SJCRH30 (cell line): ENCODE results near the gene CNMD. TPM values are rescaled to one million over a fixed set of nuclear protein-coding genes. Genes with fewer than 3 reads are reported as not detected.

Experiments used
- DNase-seq, 2 experiments: peaks; one replicate each; pipeline ENCODE4 v3.0.0-alpha.2; 2015 to 2020
- H3K27ac ChIP-seq: fragments of 250-450 bp; sonication (Bioruptor Pico); 2 replicates; pipeline ENCODE4 v1.5.1; 2020; ENCODE audit warnings: mild to moderate bottlenecking, moderate library complexity
- H3K27me3 ChIP-seq: fragments of 250-450 bp; sonication (Bioruptor Pico); 2 replicates; pipeline ENCODE4 v1.5.1; 2020; ENCODE audit warnings: mild to moderate bottlenecking, moderate library complexity
- H3K36me3 ChIP-seq: fragments of 250-450 bp; sonication (Bioruptor Pico); 2 replicates; pipeline ENCODE4 v1.5.1; 2020; ENCODE audit warnings: mild to moderate bottlenecking, moderate library complexity
- H3K4me1 ChIP-seq: fragments of 250-450 bp; sonication (Bioruptor Pico); 2 replicates; pipeline ENCODE4 v1.5.1; 2020; ENCODE audit warnings: mild to moderate bottlenecking, moderate library complexity
- H3K4me3 ChIP-seq: fragments of 250-450 bp; sonication (Bioruptor Pico); 2 replicates; pipeline ENCODE4 v1.5.1; 2020; ENCODE audit warnings: mild to moderate bottlenecking, moderate library complexity
- H3K9me3 ChIP-seq: fragments of 250-450 bp; sonication (Bioruptor Pico); replicated peaks from 2 replicates; pipeline ENCODE4 v1.5.1; 2020; ENCODE audit warnings: mild to moderate bottlenecking, moderate library complexity
- total RNA-seq: library from RNA; depleted of rRNA; stranded (reverse); fragments of >200 nt; shearing (Covaris generic); gene quantifications from 2 replicates; pipeline ENCODE4 v1.2.3, GENCODE V29; 2014

The CNMD gene
- total RNA-seq, 1 experiment from 2014 or later, result not detected

DNA sequence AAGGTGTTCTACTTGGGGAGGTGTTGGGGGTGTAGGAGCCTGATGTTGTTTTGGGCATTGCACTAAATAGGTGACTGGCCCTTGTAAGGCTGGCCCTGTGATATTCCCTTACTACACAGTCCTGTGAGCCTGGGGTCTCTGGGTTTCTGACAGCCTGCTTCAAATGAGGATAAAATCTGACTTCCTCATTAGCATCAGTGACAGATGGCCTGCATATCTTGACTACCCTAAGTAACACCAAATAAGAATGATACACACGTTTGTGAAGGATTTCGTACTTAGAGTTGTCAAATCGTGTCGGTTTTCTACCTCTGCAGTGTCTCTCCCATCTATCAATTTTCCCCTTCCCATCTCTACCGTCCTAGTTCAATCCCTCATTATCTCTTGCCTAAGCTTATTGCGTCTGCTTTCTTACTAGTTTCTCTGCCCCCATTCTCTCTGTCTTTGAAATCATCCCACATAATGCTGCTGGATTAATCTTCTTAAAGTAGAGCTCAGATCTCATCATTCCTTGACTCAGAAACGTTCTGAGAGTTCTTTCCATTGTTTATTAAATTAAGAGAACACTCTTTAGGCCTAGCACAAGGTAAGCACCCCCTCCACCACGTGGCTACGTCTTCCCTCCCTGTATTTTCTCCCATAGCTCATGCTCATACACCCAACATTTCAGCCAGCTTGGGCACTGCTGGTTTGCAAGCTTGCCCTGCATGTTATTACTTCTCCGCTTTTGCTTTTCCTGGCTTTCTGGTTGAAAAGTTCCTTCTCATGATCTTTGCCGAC lies 26.2 kb upstream of the CNMD start:
- Histone ChIP-seq H3K36me3 (no peaks in the 10 kb centered on the region), H3K27me3 (no peaks in the 10 kb centered on the region), H3K27ac (no peak overlapping the region), H3K4me3 (no peak overlapping the region), H3K4me1 (no peaks in the 10 kb centered on the region), H3K9me3 (no peaks in the 10 kb centered on the region)
- DNase-seq, result no peak

DNA sequence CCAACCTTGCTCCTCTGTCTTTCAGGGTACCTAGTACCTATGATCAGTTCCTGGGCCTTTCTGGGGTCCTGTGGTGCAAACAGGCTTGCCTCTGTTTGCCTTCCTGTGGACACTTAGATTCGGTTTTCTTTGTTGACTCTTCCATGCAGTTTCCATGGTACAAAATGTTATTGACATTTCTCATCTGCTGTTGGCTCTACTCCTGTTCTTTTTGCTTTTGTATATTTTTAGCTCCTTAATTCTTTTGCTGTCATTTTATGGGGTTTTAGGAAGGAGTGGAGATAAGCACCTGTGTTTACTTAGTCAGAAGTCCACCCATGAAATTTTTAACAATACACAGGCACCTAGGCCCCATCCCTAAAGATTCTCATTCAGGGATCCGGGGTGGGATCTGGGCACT lies 20.5 kb upstream of the CNMD start:
- DNase-seq, result no peak

DNA sequence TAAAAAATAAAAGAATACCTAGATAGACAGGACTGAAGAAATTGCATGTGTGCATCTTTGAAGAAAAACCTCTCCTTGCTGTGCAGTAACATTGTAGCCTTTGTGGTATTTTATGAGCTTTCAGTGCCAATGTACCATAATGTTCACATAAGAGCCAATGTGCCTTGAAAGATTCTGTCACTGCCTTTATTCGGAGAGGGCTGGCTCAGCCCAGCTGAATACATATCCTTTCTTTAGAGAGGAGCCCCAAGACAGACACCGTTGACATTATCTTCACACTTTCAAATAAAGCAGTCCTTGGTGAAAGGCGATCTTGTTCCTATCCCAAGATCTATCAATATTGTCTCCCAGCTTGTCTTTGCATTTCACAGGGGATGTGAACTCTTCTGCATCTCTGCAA lies 18.5 kb upstream of the CNMD start:
- Histone ChIP-seq H3K27me3 (no peaks in the 10 kb centered on the region), H3K27ac (no peak overlapping the region), H3K9me3 (no peaks in the 10 kb centered on the region), H3K4me3 (no peak overlapping the region), H3K36me3 (no peaks in the 10 kb centered on the region), H3K4me1 (no peaks in the 10 kb centered on the region)
- no peak for DNase-seq

More for the DNA sequence above, 20.5 kb upstream of the CNMD start:
- H3K9me3 ChIP-seq, result no peaks in the 10 kb centered on the region
- H3K36me3 ChIP-seq, result no peaks in the 10 kb centered on the region
- H3K27ac ChIP-seq, result no peak overlapping the region
- no peaks in the 10 kb centered on the region for H3K4me1 ChIP-seq
- H3K4me3 ChIP-seq, result no peak overlapping the region
- no peaks in the 10 kb centered on the region for H3K27me3 ChIP-seq

DNA sequence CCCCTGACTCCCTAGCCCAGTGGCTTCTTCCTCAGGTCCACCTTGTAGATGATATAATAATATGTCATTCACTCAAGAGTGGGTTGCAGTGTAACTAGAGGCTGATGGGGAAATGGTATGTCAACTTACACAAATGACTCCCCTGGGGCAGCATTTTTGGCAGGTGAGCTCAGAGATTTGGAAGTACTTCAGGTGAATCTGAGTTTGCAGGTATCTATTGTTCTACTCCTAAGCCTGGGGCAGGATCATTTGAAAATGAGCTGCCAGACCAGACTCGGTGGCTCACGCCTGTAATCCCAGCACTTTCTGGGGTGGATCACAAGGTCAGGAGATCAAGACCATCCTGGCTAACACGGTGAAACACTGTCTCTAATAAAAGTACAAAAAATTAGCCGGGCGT lies 11.6 kb upstream of the CNMD start:
- H3K27me3 ChIP-seq, result no peaks in the 10 kb centered on the region
- DNase-seq, result no peak
- H3K27ac ChIP-seq, result no peak overlapping the region
- H3K9me3 ChIP-seq, result no peaks in the 10 kb centered on the region
- H3K4me3 ChIP-seq, result no peak overlapping the region
- H3K4me1 ChIP-seq, result peaks cover 12% of the 10 kb centered on the region; the same call in 1 of the 2 replicates
- H3K36me3 ChIP-seq, result no peaks in the 10 kb centered on the region

DNA sequence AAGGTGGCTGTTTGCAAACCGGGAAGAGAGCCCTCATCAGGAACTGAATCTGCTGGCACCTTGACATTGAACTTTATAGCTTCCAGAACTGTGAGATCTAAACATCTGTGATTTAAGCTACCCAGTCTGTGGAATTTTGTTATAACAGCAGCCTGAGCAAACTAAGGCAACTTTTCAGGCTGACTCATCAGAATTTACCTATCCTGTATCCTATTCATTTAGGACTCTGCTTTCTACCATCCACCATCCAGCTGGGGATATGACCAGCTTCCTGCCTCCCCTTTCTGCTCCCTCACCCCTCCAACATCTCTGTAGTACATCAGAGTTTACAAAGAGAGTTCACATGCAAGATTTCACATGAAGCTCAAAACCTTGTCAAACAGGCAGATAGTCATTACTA lies 11.1 kb upstream of the CNMD start:
- H3K27ac ChIP-seq, result no peak overlapping the region
- DNase-seq, result no peak
- no peaks in the 10 kb centered on the region for H3K27me3 ChIP-seq
- peaks cover 14% of the 10 kb centered on the region; the same call in 1 of the 2 replicates for H3K4me1 ChIP-seq
- no peaks in the 10 kb centered on the region for H3K36me3 ChIP-seq
- no peak overlapping the region for H3K4me3 ChIP-seq
- no peaks in the 10 kb centered on the region for H3K9me3 ChIP-seq

DNA sequence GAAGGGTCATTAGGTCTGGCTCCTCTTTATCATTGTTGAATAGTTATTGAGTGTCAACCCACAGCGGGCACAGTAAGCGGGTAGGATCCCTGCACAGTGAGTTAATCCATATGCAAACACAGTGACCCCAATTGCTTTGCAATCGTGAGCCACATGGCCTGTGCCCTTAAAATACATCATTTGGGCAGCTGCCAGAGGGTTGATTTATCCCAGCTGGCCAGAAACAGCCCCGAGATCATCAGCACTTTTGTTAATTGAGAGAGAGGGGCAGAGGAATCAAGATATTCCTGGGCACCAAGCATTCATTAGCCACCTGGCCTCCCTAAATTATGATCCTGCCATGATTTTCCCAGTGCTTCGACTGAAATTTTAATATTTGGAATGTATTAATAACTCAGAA lies 9.8 kb upstream of the CNMD start:
- Histone ChIP-seq H3K4me3 (no peak overlapping the region), H3K27ac (no peak overlapping the region), H3K9me3 (no peaks in the 10 kb centered on the region), H3K27me3 (no peaks in the 10 kb centered on the region), H3K4me1 (peaks cover 14% of the 10 kb centered on the region; the same call in 1 of the 2 replicates), H3K36me3 (no peaks in the 10 kb centered on the region)
- DNase-seq, result peak; percentile 29 to 47

DNA sequence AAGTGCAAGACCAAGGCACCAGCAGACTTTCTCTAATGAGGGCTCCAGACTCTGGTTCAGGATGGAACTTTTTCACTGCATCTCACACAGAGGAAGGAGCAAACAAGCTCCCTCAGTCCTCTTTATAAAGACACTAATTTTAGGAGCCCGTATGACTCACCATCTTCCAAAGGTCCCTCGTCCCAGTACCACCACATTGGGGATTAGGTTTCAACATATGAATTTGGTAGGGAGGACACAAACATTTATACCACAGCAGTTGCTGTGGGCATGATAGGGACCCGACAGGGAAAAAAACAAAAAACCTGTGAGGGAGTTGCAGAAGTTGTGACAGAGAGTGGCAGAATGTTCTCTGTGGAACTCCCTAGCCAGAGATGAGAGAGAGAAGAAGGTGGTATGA lies 6.5 kb upstream of the CNMD start:
- Histone ChIP-seq H3K4me1 (peaks cover 14% of the 10 kb centered on the region; the same call in 1 of the 2 replicates), H3K27me3 (no peaks in the 10 kb centered on the region), H3K27ac (no peak overlapping the region), H3K4me3 (no peak overlapping the region), H3K36me3 (no peaks in the 10 kb centered on the region), H3K9me3 (no peaks in the 10 kb centered on the region)
- DNase-seq, result peak in 1 of 2 experiments; percentile 44

DNA sequence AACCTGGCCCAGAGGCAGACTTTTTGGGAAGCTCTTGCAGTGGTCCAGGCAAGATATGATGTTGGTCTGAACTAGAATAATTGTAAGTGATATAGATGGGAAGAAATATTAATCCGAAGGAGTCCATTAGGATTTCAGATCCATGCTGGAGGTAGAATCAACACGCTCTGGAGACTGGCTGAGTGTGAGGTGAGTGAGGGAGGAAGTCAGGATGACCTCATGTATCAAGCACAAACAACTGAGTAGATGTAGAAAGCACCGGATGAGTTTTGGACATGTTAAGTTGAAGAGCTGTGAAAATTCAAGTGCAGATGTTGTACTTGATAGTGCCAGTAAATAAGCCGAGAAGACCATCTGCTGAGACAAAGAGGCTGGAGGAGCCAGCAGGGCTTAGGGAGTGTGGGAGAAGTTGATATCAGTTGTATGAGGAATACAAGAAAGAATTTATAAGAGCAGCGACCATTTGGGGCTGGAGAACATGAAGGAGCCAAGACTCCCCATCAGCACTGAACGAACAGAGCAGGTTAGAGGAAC lies 5.3 kb upstream of the CNMD start:
- no peak overlapping the region for H3K27ac ChIP-seq
- no peak for DNase-seq
- H3K4me1 ChIP-seq, result peaks cover 14% of the 10 kb centered on the region; the same call in 1 of the 2 replicates
- H3K9me3 ChIP-seq, result no peaks in the 10 kb centered on the region
- no peaks in the 10 kb centered on the region for H3K36me3 ChIP-seq
- no peak overlapping the region for H3K4me3 ChIP-seq
- no peaks in the 10 kb centered on the region for H3K27me3 ChIP-seq

DNA sequence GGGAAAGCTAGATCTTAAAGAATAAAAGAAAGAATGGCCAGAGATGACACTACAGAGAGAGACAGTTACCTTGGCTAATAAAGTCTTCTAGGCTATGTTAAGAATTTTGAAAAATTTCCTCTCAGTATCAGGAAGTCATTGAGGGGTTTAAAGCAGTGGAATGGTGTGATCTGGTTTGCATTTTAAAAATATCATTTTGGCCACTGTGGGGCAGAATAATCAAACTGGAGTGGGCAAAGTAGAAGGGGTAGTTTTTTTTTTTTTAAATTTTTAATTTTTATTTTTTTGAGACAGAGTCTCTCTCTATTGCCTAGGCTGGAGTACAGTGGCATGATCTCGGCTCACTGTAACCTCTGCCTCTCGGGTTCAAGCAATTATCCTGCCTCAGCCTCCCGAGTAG lies 4.4 kb upstream of the CNMD start:
- Histone ChIP-seq H3K4me3 (no peak overlapping the region), H3K9me3 (no peaks in the 10 kb centered on the region), H3K27ac (no peak overlapping the region), H3K4me1 (peaks cover 7% of the 10 kb centered on the region; the same call in 1 of the 2 replicates), H3K27me3 (no peaks in the 10 kb centered on the region), H3K36me3 (no peaks in the 10 kb centered on the region)
- no peak for DNase-seq

DNA sequence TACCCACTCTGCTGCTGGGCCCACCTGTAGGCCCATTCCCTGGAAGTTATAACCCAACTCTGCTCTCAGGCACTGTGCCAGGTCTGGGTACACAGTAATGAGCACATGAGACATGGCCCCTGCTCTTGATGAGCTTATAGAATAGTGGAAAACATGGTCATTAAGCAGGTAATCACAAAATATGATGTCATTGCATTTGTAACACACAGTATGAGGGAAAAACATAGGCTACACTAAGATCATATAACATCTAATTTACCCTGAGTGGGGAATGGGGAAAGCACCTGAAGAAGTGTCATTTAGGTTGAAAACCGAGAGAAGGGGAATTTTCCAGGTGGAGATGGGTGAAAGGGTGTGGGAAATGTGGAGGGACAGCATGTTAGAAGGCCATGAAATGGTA lies 3.9 kb upstream of the CNMD start:
- no peaks in the 10 kb centered on the region for H3K9me3 ChIP-seq
- H3K4me1 ChIP-seq, result peaks cover 2% of the 10 kb centered on the region; the same call in 1 of the 2 replicates
- no peaks in the 10 kb centered on the region for H3K36me3 ChIP-seq
- no peak overlapping the region for H3K27ac ChIP-seq
- H3K4me3 ChIP-seq, result no peak overlapping the region
- no peak for DNase-seq
- H3K27me3 ChIP-seq, result no peaks in the 10 kb centered on the region

DNA sequence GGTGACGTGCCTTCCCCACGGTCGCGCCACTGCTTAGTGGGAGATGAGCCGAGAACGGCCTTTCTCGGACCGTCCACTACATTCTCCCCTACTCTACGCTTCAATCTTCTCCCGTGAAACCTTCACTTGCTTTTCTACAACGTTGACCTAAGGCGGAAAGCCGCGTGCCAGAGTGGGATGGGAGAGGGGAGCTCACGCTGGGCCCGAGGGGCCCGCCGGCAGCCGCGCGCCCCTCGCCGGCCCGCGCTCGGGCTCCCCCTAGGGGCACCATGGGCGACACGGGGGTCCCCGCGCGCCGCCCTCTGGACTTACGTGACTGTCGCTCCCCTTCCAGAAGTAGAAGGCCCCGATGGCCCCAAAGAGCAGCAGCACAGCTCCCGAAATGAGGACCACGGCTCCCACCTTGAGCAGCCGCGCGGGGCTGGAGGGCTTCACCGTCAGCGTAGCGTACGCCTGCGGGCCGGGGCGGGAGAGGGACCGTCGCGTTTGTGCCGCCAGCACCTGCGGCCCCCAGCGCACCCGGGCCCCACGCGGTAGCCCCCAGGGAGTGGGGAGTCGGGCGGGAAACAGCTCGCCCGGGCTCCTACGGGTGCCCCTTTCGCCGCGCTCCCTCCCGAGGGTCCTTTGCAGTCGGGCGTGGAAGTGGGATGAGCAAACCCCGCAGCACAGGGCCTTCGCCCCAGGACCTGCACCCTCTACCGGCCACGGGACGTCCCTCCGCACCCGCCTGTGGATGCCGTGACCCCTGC lies 727 bp downstream of the CNMD start:
- no peak for DNase-seq
- no peaks in the 10 kb centered on the region for H3K9me3 ChIP-seq
- H3K4me3 ChIP-seq, result no peak overlapping the region
- peaks cover 3% of the 10 kb centered on the region; the same call in 1 of the 2 replicates for H3K4me1 ChIP-seq
- no peaks in the 10 kb centered on the region for H3K27me3 ChIP-seq
- peak overlapping the region; percentile 18; the same call in 1 of the 2 replicates for H3K27ac ChIP-seq
- H3K36me3 ChIP-seq, result no peaks in the 10 kb centered on the region

DNA sequence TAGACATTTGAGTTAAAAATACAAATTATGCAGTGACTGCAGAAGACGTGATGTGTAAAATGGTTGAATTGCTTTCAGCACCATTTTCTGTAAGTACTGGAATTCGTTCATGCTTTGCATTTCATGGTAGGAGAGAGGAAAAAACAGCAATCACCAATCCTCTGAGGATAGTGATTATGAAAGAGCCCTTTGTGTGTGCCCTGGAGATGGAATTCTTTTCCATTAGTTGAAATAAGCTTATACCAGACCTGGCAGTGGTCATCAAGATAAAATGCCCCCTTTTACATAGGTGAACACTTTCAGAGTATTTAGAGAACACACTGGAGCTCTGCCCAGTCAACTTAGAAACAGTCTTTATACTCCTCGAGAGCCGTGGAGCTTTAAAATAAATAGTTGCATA lies 1.7 kb downstream of the CNMD start:
- Histone ChIP-seq H3K4me1 (peaks cover 3% of the 10 kb centered on the region; the same call in 1 of the 2 replicates), H3K4me3 (no peak overlapping the region), H3K27me3 (no peaks in the 10 kb centered on the region), H3K27ac (peak overlapping the region; percentile 27; the same call in 1 of the 2 replicates), H3K36me3 (no peaks in the 10 kb centered on the region), H3K9me3 (no peaks in the 10 kb centered on the region)
- DNase-seq, result peak in 1 of 2 experiments; percentile 46

DNA sequence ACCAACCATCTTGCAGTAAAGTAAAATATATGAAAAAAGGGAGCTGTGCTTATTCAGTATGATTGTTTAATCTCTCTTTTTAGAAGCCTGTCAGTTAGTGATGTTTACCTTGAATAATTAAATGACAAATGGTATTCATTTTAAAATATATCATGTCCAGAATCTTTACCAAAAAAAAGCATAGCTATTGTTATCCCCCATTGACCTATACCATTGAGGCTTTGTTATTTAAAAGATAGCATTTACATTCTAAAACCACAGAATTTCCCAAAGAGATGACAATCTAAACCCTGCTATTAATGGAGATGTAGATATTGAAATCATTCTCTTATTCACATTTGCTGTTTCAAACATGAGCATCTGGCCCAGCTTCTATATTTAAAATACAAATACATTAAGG lies 2.2 kb downstream of the CNMD start:
- Histone ChIP-seq H3K36me3 (no peaks in the 10 kb centered on the region), H3K27me3 (no peaks in the 10 kb centered on the region), H3K4me3 (no peak overlapping the region), H3K9me3 (no peaks in the 10 kb centered on the region), H3K4me1 (peaks cover 3% of the 10 kb centered on the region; the same call in 1 of the 2 replicates), H3K27ac (peak overlapping the region; percentile 27; the same call in 1 of the 2 replicates)
- DNase-seq, result no peak

DNA sequence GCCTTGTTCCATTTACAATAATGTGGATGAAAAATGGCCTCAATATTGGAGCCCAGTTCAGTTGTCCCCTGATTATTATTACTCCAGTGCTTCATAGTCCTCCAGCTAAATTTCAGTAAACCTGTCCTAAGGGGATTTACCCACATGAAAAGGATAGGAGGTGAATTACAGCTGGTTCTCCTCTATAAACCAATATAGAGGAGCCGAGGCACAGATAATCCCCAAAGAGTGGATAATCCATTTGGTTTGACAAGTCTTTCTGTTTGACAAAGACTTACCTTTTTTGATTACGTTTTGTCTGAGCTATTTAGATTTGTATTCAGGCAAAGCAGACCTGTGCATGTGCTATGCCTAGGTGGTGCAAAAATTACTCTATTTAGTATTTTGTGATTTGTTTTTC lies 2.7 kb downstream of the CNMD start:
- Histone ChIP-seq H3K36me3 (no peaks in the 10 kb centered on the region), H3K9me3 (no peaks in the 10 kb centered on the region), H3K27ac (no peak overlapping the region), H3K27me3 (no peaks in the 10 kb centered on the region), H3K4me1 (peaks cover 3% of the 10 kb centered on the region; the same call in 1 of the 2 replicates), H3K4me3 (no peak overlapping the region)
- DNase-seq, result no peak

DNA sequence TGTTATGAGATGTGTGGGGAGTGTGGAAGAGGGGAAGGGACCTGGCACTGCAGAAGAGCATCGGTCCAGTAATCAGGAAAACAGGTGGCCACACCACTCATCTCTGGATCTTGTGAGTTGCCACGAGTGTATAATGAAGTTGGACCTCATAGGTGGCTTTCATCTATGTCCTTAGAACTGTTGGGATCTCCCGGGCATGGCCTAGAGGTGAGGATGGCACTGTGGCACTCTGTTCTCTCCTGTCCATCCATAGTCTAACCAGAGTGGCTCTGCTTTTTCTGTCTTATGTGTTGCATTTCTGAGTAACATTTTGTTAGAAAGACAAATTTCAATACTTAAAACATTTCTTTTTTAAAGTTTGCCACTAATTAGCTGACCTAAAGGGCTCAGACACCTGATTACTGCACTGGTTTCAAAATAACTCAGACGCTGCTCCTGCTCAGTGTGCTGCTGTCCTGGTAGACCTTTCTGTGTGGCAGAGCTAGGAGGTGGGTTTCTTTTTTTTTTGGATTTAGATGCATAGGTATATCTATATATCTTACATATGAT lies 5.5 kb downstream of the CNMD start:
- H3K4me1 ChIP-seq, result peaks cover 3% of the 10 kb centered on the region; the same call in 1 of the 2 replicates
- H3K36me3 ChIP-seq, result no peaks in the 10 kb centered on the region
- no peaks in the 10 kb centered on the region for H3K9me3 ChIP-seq
- no peaks in the 10 kb centered on the region for H3K27me3 ChIP-seq
- H3K27ac ChIP-seq, result no peak overlapping the region
- no peak overlapping the region for H3K4me3 ChIP-seq
- no peak for DNase-seq
